Measurements from ENCODE around the gene SIRPA.

Gene SIRPA

DNA sequence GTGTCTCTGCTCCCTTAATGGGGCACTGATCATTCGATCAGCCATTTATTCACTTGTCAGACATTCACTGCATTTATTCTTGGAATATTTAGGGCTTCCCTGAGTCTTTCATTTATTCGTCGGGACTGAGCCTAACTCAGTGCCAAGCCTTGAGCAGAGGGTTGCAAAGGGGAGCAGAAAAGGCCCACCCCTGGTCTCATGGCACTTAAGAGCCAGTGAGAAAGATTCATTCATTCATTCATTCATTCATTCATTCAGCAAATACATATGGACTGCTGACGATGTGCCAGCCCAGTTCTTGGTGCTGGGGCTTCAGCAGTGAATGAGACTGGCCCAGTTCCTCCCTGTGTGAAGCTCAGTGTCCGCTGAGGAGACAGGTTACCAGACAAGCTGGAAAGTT, 36.6 kb downstream of the SIRPA start:
- no peak overlapping the region for H2AFZ ChIP-seq (ENCODE audit: low read depth, low read length)
- no peaks in the 10 kb centered on the region for H4K20me1 ChIP-seq (ENCODE audit: insufficient read depth, low read length)
- no peaks in the 10 kb centered on the region for H3K79me2 ChIP-seq (ENCODE audit: low read length)
- no peaks in the 10 kb centered on the region for H3K4me1 ChIP-seq (ENCODE audit: low read length)
- H3K4me2 ChIP-seq (ENCODE audit: low read length), result no peak overlapping the region
- peaks cover 17% of the 10 kb centered on the region for H3K36me3 ChIP-seq (replicated peaks; ENCODE audit: low read depth, low read length)
- H3K9ac ChIP-seq (ENCODE audit: low read length), result no peak overlapping the region
- no peaks in the 10 kb centered on the region for H3K27me3 ChIP-seq (ENCODE audit: low read depth, low read length)
- H3K27ac ChIP-seq (ENCODE audit: low read length), result no peak overlapping the region
- H3K9me3 ChIP-seq (ENCODE audit: insufficient read depth, low read length), result no peaks in the 10 kb centered on the region
- H3K4me3 ChIP-seq (ENCODE audit: low read length), result no peak overlapping the region
- no peak for TF ChIP-seq EZH2phosphoT487 (IDR thresholded peaks at IDR 0.05; ENCODE audit: low read depth)
- TF ChIP-seq CTCF (IDR thresholded peaks at IDR 0.05; ENCODE audit: low read depth, low read length), result no peak

DNA sequence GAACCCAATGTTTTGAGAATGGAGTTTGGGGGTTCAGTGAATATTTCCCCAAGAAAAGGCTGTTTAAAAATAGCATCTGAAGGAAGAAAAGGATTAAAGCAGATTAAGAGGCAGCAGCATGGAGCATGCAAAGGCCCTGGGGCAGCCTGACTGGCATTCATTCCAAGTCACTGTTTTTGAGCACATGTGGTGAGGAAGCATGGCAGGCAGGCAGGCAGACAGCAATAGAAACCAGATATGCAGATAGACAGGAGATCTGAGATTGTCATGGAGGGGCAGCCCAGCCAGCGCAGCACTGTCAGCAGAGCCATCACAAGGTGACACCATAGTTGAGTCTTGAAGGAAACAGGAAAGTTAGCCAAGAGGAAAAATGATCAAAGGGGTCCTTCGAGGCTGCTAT, 37.8 kb downstream of the SIRPA start:
- Histone ChIP-seq H4K20me1 (ENCODE audit: insufficient read depth, low read length) (no peaks in the 10 kb centered on the region), H3K9me3 (ENCODE audit: insufficient read depth, low read length) (no peaks in the 10 kb centered on the region), H3K79me2 (ENCODE audit: low read length) (no peaks in the 10 kb centered on the region), H2AFZ (ENCODE audit: low read depth, low read length) (no peak overlapping the region), H3K9ac (ENCODE audit: low read length) (no peak overlapping the region), H3K36me3 (replicated peaks; ENCODE audit: low read depth, low read length) (peaks cover 11% of the 10 kb centered on the region), H3K4me3 (ENCODE audit: low read length) (no peak overlapping the region), H3K4me2 (ENCODE audit: low read length) (no peak overlapping the region), H3K27me3 (ENCODE audit: low read depth, low read length) (no peaks in the 10 kb centered on the region), H3K4me1 (ENCODE audit: low read length) (no peaks in the 10 kb centered on the region), H3K27ac (ENCODE audit: low read length) (no peak overlapping the region)
- TF ChIP-seq EZH2phosphoT487 (IDR thresholded peaks at IDR 0.05; ENCODE audit: low read depth) (no peak), CTCF (IDR thresholded peaks at IDR 0.05; ENCODE audit: low read depth, low read length) (no peak)

- Histone ChIP-seq H3K79me2 (ENCODE audit: low read length) (no peaks in the 10 kb centered on the region), H3K9ac (ENCODE audit: low read length) (no peak overlapping the region)
- TF ChIP-seq CTCF (IDR thresholded peaks at IDR 0.05; ENCODE audit: low read depth, low read length), result no peak
- TF ChIP-seq EZH2phosphoT487 (IDR thresholded peaks at IDR 0.05; ENCODE audit: low read depth), result no peak
Measured at GRCh38 chr20:1933465-1933870, 38.3 kb downstream of the SIRPA start.

DNA sequence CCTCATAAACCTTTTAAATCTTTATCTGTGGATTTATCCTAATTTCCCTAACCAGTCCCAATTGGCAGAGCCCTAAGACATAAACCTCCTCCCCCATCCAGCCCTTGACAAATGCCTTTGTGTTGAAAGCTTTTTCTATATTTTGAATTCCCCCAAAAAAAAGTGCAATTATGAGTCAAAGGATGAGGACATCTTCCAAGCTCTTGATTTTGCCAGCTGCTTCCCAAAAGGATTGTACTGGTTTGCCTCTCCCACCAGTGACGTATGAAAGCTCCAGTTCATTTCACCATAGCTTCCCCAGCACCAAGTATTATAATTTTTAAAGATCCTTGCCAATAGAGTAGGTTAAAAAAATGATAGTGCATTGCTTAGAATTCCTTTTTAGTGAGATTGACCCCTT, 38.9 kb downstream of the SIRPA start:
- Histone ChIP-seq H3K27me3 (ENCODE audit: low read depth, low read length) (no peaks in the 10 kb centered on the region), H3K4me1 (ENCODE audit: low read length) (no peaks in the 10 kb centered on the region), H4K20me1 (ENCODE audit: insufficient read depth, low read length) (no peaks in the 10 kb centered on the region), H3K4me2 (ENCODE audit: low read length) (no peak overlapping the region), H3K79me2 (ENCODE audit: low read length) (no peaks in the 10 kb centered on the region), H3K36me3 (replicated peaks; ENCODE audit: low read depth, low read length) (peaks cover 15% of the 10 kb centered on the region), H3K27ac (ENCODE audit: low read length) (no peak overlapping the region), H3K4me3 (ENCODE audit: low read length) (no peak overlapping the region), H3K9ac (ENCODE audit: low read length) (no peak overlapping the region), H3K9me3 (ENCODE audit: insufficient read depth, low read length) (no peaks in the 10 kb centered on the region), H2AFZ (ENCODE audit: low read depth, low read length) (no peak overlapping the region)
- TF ChIP-seq CTCF (IDR thresholded peaks at IDR 0.05; ENCODE audit: low read depth, low read length), result no peak
- no peak for TF ChIP-seq EZH2phosphoT487 (IDR thresholded peaks at IDR 0.05; ENCODE audit: low read depth)

More at GRCh38 chr20:1933465-1933870, 38.3 kb downstream of the SIRPA start:
- no peaks in the 10 kb centered on the region for H4K20me1 ChIP-seq (ENCODE audit: insufficient read depth, low read length)
- H3K27ac ChIP-seq (ENCODE audit: low read length), result no peak overlapping the region
- peaks cover 10% of the 10 kb centered on the region for H3K36me3 ChIP-seq (replicated peaks; ENCODE audit: low read depth, low read length)
- H3K4me3 ChIP-seq (ENCODE audit: low read length), result no peak overlapping the region
- no peaks in the 10 kb centered on the region for H3K9me3 ChIP-seq (ENCODE audit: insufficient read depth, low read length)
- no peak overlapping the region for H3K4me2 ChIP-seq (ENCODE audit: low read length)
- no peaks in the 10 kb centered on the region for H3K4me1 ChIP-seq (ENCODE audit: low read length)
- no peak overlapping the region for H2AFZ ChIP-seq (ENCODE audit: low read depth, low read length)
- no peaks in the 10 kb centered on the region for H3K27me3 ChIP-seq (ENCODE audit: low read depth, low read length)
